Measurements from ENCODE around the gene LNX2.

Gene LNX2

GRCh38 chr13:27620377-27621115 is at the start of gene LNX2:
LNX2 (minus strand) TSS chr13:27620529; CDS start chr13:27581703, 38,826 bp downstream.
- DNase-seq = peak; percentile 97

GRCh38 chr13:27667946-27668345 is 47.6 kb upstream of the LNX2 start:
- DNase-seq = no peak

GRCh38 chr13:27666951-27667350 is 46.6 kb upstream of the LNX2 start:
- no peak for DNase-seq

- DNase-seq = no peak
These were observed 45.4 kb upstream of the LNX2 start for GRCh38 chr13:27665761-27666160.

GRCh38 chr13:27665333-27665732 is 45.0 kb upstream of the LNX2 start:
- no peak for DNase-seq

GRCh38 chr13:27663947-27664346 is 43.6 kb upstream of the LNX2 start:
- DNase-seq = no peak

GRCh38 chr13:27662738-27663470 is 42.6 kb upstream of the LNX2 start:
- no peak for DNase-seq

GRCh38 chr13:27661017-27661416 is 40.7 kb upstream of the LNX2 start:
- DNase-seq = no peak

- DNase-seq = no peak
These were observed 40.2 kb upstream of the LNX2 start for GRCh38 chr13:27660511-27660910.

- no peak for DNase-seq
These were observed 39.0 kb upstream of the LNX2 start for GRCh38 chr13:27659145-27659865.

- no peak for DNase-seq
These were observed 38.2 kb upstream of the LNX2 start for GRCh38 chr13:27658546-27658945.

GRCh38 chr13:27657724-27658123 is 37.4 kb upstream of the LNX2 start:
- DNase-seq = no peak

GRCh38 chr13:27654816-27655215 is 34.5 kb upstream of the LNX2 start:
- DNase-seq = no peak

GRCh38 chr13:27654059-27654458 is 33.7 kb upstream of the LNX2 start:
- no peak for DNase-seq

GRCh38 chr13:27650312-27650711 is 30.0 kb upstream of the LNX2 start:
- no peak for DNase-seq

GRCh38 chr13:27644302-27644701 is 24.0 kb upstream of the LNX2 start:
- DNase-seq = no peak

- no peak for DNase-seq
These were observed 23.2 kb upstream of the LNX2 start for GRCh38 chr13:27643334-27644132.

- DNase-seq = no peak
These were observed 21.6 kb upstream of the LNX2 start for GRCh38 chr13:27641711-27642502.

GRCh38 chr13:27639186-27639585 is 18.9 kb upstream of the LNX2 start:
- no peak for DNase-seq

- peak; percentile 23 for DNase-seq
These were observed 18.2 kb upstream of the LNX2 start for GRCh38 chr13:27638521-27638920.

- DNase-seq = no peak
These were observed 17.7 kb upstream of the LNX2 start for GRCh38 chr13:27638001-27638400.

- no peak for DNase-seq
These were observed 16.9 kb upstream of the LNX2 start for GRCh38 chr13:27637289-27637626.

Measured in midbrain (tissue), 1 donor.